ENCODE data around the gene MORC3. TPM values are rescaled to one million over a fixed set of nuclear protein-coding genes. Genes with fewer than 3 reads are reported as not detected.

MORC3 gene
- total RNA-seq, 1 experiment from 2014 or later, result 18.7 TPM

GRCh38 chr21:36354918-36355680 lies 35.1 kb downstream of the MORC3 start:
- H4K5ac ChIP-seq (ENCODE audit: insufficient read length, low read depth, low read length), result no peak overlapping the region
- H3K4me1 ChIP-seq (ENCODE audit: insufficient read depth, low read length), result no peaks in the 10 kb centered on the region
- H3K4me2 ChIP-seq (ENCODE audit: insufficient read depth, insufficient read length, low read length), result no peak overlapping the region
- H3K27me3 ChIP-seq (ENCODE audit: insufficient read depth, low read length), result no peaks in the 10 kb centered on the region
- no peaks in the 10 kb centered on the region for H3K27me3 Mint-ChIP-seq (ENCODE audit: low read depth)
- no peak overlapping the region for H3K4ac ChIP-seq (ENCODE audit: low read depth, low read length)
- H4K20me1 ChIP-seq (ENCODE audit: control insufficient read depth, insufficient read depth, insufficient read length), result no peaks in the 10 kb centered on the region
- no peak overlapping the region for H4K91ac ChIP-seq (ENCODE audit: insufficient read length, low read depth, low read length)
- no peak overlapping the region for H3K18ac ChIP-seq (ENCODE audit: insufficient read length, low read depth, low read length)
- no peak overlapping the region for H2BK20ac ChIP-seq (ENCODE audit: low read depth, low read length, poor library complexity, severe bottlenecking)
- no peak overlapping the region for H2BK5ac ChIP-seq (ENCODE audit: insufficient read length, low read length)
- H3K56ac ChIP-seq (ENCODE audit: insufficient read length, low read depth, low read length), result no peak overlapping the region
- H3K14ac ChIP-seq (ENCODE audit: insufficient read depth, low read length), result no peak overlapping the region
- no peak overlapping the region for H2AFZ ChIP-seq (ENCODE audit: low read length)
- DNase-seq, result no peak
- no peak overlapping the region for H4K8ac ChIP-seq (replicated peaks; ENCODE audit: insufficient read length, low read depth, low read length)
- no peaks in the 10 kb centered on the region for H3K9me3 Mint-ChIP-seq
- no peak overlapping the region for H2BK120ac ChIP-seq (ENCODE audit: low read depth, low read length, poor library complexity, severe bottlenecking)
- H2BK15ac ChIP-seq (ENCODE audit: low read depth, low read length), result no peak overlapping the region
- no peak overlapping the region; a peak in 1 of 7 replicates for H3K27ac Mint-ChIP-seq
- no peaks in the 10 kb centered on the region for H3K23me2 ChIP-seq (ENCODE audit: insufficient read length, low read depth, low read length, poor library complexity, severe bottlenecking)
- WGBS (ENCODE audit: extremely low coverage, insufficient read length, low lambda C conversion rate), result no CpG with 5 or more reads among the region's 5 CpGs
- no peaks in the 10 kb centered on the region for H3K4me1 Mint-ChIP-seq
- no peak overlapping the region for H2AK5ac ChIP-seq (ENCODE audit: insufficient read length, low read length)
- H2BK12ac ChIP-seq (ENCODE audit: insufficient read length, low read depth, low read length), result no peak overlapping the region
- H3K23ac ChIP-seq (ENCODE audit: insufficient read length, low read depth, low read length), result no peak overlapping the region
- TF ChIP-seq CTCF (conservative IDR thresholded peaks at IDR 0.05), result no peak
- H3K27ac ChIP-seq (ENCODE audit: insufficient read length, low read depth, low read length), result no peak overlapping the region
- H3K4me3 Mint-ChIP-seq, result no peak overlapping the region
- H3K79me1 ChIP-seq (ENCODE audit: insufficient read depth, low read depth, low read length, poor library complexity, severe bottlenecking), result no peaks in the 10 kb centered on the region
- H3K9me3 ChIP-seq (ENCODE audit: control insufficient read depth, low read depth, low read length), result no peaks in the 10 kb centered on the region
- no peak overlapping the region for H3T11ph ChIP-seq (ENCODE audit: low read length)
- H3K79me2 ChIP-seq (ENCODE audit: insufficient read depth, low read length), result no peaks in the 10 kb centered on the region
- no peak overlapping the region for H3K9ac ChIP-seq (ENCODE audit: extremely low read depth, insufficient read length, low read length)
- peaks cover 13 to 49% (median 37%) of the 10 kb centered on the region in 3 experiments; a peak in 6 of 7 replicates for H3K36me3 Mint-ChIP-seq (ENCODE audit: insufficient read depth in 1 of 3, low read depth in 3 of 3)
